ENCODE results near the gene CTSD. TPM values are rescaled to one million over a fixed set of nuclear protein-coding genes. Genes with fewer than 3 reads are reported as not detected.
"Not testable (repeated sequence)": the region's sequence is repeated elsewhere in the genome, so short reads cannot be mapped to it uniquely, and the experiment has no call there.

CTSD gene
- 1,063 and 1,119 TPM in 2 replicates for total RNA-seq (2014; rRNA removed; shearing (Covaris generic))

DNA sequence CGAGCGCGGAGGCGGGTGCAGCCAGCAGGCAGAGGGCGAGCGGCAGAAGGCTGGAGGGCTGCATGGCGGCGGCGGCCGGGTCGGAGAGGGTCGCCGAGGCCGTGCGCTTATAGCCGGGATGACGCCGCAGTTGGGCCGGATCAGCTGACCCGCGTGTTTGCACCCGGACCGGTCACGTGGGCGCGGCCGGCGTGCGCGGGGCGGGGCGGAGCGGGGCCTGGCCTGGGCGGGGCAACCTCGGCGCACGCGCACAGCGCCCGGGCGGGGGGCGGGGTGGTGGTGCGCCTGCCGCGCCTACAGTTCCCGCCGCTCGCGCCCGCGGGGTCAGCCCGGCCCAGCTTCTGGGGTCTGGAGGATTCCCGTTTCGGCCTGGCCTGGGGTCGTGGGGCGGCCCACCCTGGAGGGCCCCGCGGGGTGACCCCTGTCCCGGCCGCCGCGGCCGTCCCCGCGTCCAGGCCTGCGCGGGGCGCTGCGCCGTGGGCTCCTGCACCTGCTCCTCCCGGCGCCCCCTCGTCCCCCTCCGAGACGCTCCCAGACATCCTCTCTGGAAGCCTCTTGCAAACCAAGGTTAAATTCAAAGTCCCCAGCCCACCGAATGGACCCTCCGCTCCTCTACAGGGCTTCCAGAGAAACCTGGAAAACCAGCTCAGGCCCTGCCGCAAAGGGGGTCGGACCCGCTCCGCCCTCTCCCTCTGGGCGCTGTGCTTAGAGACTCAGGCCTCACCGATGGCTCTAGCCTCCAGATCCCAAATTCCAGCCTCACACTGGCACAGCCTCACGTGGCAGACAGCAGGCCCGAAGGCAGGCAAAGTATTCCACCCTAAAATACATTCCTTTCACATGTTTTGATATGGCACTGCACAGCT, at the start of gene CTSD:
Gene CTSD (minus strand): TSS at position 132 of the 866 bp plus-strand sequence. CDS start 68 bp downstream, at position 64.
- DNase-seq (ENCODE audit: low spot score), result peak; percentile 80

DNA sequence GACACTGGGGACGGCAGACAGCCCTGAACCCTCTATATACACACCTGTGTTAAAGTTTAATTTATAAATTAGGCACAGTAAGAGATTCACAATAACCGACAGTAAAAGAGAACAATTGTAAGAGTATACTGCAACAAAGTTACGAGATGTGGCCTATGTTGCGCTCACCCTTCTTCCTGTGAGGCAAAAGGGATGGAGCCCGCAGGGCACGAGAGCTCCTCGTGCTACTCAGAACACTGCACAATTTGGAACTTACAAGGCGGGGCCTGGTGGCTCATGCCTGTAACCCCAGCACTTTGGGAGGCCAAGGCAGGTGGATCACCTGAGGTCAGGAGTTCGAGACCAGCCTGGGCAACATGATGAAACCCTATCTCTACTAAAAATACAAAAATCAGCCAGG, 49.6 kb upstream of the CTSD start:
- not testable (repeated sequence) for DNase-seq (ENCODE audit: low spot score)

DNA sequence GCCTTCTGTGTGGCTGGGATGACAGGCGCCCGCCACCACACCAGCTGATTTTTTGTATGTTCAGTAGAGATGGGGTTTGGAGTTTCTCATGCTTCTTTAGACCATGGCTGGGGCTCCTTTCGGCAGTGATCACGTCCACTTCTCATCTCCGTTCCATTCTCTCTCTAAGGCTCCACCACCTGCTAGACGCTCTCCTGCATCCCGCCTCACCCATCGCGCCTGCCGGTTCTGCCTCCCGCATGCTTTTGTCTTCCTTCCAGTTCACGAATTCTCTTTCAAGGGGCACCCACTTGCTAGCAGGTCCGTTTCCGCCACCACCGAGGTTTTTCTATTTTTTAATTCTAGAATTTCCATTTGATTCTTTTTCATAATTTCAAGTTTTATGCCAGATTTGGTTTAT, 49.1 kb upstream of the CTSD start:
- no peak for DNase-seq (ENCODE audit: low spot score)

DNA sequence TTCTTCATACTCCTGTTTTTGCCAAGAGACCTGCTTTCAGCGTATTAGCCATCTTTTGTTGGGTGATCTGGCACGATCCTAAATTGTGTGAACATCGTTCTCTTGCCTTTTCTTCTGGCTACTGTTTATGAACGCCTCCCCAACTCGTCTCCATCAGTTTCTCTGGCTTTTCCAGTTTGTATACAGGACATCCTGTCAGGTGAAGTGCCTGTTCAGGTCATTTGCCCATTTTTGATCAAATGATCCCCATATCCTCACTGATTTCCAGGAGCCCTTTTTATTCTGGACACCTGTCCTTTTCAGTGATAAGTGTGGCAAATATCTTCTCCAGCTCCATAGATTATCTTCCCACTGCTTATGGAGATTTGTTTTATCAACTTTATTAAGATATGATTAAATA, 48.5 kb upstream of the CTSD start:
- no peak for DNase-seq (ENCODE audit: low spot score)

DNA sequence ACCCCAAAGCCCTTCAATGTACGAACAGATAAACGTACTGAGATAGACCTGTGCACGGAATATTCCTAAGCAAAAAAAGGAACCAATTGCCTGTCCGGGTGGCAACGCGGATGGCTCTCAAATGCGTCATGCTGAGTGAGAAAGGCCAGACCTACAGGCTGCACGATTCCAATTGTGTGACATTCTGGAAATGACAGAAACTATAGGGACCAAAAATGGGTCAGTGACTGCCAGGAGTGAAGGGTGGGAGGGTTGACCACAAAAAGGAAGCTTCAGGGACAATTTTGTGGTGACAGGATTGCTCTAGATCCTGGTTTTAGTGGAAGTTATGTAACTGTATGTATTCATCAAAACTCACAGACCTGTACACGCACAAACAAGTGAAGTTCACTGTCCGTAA, 47.0 kb upstream of the CTSD start:
- no peak for DNase-seq (ENCODE audit: low spot score)

DNA sequence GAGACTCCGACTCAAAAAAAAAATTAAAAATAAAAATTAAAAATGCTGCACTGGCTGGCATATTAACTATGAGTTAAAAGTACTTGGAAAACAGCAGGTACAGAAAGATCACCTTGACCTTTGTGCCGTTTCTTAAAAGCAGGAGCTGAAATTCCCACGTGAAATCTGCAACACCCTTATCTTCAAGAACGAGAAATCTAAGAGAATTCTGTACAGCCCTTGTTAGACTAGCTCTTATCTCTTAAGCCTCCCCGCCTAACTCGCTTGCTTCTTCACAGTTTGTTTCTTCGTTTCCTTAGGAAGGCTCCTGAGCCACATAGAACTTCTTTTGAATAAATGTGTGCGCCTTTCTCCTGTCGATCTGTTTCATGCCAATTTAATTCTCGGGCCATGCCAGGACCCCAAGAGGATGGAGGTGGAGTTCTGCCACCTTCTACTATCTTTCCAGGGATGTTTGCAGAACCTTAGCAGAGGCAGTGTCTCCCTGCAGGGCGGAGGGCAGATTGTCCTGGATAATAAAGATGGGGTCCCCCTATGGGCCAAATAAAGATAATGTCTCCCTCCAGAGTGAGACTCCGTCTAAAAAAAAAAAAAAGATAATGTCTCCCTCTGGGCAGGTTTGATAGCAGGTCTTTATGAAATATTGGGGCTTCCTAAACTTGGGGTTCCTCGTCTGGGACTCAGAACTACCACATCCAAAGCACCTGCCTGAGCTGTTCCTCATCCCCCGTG, 43.7 kb upstream of the CTSD start:
- peak; percentile 70 for DNase-seq (ENCODE audit: low spot score)

DNA sequence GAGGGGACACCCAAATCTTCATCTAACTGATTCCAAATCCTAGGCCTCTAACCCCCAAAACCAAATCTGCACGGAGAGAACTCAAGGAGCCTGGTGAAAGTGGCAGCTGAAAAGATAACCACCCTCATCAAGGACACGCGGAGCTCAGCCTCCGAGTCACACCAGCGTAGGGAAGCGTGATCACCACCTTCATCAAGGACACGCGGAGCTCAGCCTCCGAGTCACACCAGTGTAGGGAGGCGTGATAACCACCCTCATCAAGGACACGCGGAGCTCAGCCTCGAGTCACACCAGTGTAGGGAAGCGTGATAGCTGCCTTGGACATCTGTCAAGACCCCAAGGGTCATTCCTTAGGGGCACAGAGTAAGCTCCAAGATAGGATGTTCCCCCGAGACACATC, 41.8 kb upstream of the CTSD start:
- no peak for DNase-seq (ENCODE audit: low spot score)

DNA sequence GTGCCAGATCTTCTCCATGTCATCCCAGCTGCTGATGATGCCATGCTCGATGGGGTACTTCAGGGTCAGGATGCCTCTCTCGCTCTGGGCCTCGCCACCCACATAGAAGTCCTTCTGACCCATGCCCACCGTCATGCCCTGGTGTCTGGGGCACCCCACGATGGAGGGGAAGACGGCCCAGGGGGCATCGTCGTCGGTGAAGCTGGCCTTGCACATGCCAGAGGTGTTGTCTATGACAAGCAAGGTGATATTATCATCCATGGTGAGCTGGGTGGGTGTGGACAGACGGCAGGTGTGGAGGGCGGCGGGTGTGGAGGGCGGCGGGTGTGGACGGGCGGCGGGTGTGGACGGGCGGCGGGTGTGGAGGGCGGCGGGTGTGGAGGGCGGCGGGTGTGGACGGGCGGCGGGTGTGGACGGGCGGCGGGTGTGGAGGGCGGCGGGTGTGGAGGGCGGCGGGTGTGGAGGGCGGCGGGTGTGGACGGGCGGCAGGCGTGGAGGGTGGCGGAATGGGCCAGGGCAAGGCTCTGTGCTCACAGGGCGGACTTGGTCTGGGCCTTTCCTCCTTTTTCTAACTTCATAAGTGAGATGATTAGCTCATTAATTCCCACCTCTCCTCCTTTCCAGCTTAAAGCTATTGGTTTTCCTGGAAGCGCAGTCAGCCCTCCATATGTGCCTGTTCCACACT, 40.2 kb upstream of the CTSD start:
- not testable (repeated sequence) for DNase-seq (ENCODE audit: low spot score)

DNA sequence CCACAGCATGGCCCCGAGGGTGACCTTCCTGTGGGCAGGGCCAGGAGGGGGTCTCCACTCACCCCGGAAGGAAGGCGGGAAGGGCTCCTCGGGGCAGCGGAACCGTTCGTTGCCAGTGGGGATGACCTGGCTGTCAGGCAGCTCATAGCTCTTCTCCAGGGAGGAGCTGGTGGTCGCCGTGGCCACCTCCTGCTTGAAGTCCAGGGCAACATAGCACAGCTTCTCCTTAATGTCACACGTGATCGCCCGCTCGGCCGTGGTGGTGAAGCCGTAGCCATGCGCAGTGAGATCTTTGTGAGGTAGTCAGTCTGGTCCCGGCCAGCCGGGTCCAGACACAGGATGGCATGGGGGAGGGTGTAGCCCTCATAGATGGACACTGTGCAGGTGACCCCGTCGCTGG, 39.5 kb upstream of the CTSD start:
- no peak for DNase-seq (ENCODE audit: low spot score)

DNA sequence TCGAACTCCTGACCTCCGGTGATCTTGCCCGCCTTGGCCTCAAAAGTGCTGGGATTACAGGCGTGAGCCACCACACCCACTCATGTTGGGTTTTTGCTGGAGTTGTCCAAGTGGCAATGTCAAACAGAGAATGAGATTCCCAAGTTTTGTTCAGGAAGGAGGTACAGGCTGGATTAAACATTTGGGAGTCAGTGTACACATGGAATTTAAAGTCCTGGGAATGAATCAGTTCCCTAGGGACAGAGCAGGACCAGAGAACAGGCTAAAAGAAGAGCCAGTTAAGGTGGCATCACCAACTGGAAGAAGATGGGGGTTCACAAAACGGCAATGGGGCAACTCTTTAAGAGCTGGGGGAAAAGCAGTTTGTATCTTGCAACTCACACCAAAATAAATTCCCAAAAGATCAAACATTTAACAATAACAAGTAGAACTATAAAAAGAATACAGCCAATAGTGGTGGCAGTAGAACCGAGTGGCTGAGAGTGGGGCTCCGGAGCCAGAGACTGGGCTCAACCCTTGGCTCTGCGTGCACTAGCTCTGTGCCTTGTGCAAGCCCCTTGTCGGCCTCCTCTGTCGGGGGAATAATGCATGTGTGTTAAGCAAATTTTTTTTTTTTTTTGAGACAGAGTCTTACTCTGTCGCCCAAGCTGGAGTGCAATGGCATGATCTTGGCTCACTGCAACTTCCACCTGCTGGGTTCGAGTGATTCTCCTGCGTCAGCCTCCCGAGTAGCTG, 33.8 kb upstream of the CTSD start:
- DNase-seq (ENCODE audit: low spot score), result no peak

DNA sequence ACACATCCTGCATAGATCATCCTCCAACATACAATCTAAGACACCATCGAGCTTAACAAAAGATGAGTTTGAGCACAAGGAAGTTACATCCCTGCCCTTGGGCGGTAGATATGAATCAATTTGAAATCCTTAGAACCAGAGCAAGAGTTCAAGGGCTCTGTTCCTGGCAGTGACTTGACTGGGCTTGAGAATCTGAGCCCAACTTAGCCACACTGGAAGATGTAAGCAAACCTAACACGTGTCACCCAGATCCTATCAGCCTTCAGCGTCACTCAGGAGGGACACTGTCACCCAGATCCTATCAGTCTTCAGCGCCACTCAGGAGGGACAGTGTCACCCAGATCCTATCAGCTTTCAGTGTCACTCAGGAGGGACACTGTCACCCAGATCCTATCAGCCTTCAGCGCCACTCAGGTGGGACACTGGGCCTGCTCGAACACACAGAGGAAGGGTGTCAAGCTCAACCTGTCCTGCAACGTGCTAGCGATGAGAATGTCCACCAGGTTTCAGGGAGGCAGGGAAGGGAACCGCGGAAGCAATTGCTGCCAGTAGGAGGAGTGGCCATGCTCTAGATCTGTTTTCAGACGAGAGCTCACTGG, 32.8 kb upstream of the CTSD start:
- DNase-seq (ENCODE audit: low spot score), result peak; percentile 46

DNA sequence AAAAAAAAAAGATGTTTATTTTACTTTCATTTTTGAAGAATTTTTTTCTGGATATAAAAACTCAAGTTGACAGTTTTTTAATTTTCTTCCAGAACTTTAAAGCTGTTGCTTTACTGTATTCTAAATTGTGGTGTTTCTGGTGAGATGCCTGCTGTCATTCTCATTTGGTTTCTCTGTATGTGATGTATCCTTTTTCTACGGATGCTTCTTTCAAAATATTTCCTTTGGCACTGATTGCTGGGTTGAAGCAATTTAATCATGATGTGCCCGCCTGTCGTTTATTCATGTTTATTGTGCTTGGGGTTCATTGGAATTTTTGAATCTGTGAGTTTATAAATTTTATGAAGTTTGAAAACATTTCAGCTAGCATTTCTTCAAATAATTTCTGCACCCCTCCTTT, 29.4 kb upstream of the CTSD start:
- DNase-seq (ENCODE audit: low spot score), result no peak

DNA sequence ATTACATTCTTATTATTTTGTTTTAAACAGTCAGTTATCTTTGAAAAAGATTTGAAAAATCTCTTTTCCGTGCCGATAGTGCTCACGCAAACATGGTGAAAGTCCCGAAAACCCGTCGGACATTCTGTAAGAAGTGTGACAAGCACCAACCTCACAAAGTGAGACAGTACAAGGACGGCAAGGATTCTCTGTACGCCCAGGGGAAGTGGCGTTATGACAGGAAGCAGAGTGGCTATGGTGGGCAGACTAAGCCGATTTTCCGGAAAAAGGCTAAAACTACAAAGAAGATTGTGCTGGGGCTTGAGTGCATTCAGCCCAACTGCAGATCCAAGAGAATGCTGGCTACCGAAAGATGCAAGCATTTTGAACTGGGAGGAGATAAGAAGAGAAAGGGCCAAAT, 28.7 kb upstream of the CTSD start:
- no peak for DNase-seq (ENCODE audit: low spot score)

DNA sequence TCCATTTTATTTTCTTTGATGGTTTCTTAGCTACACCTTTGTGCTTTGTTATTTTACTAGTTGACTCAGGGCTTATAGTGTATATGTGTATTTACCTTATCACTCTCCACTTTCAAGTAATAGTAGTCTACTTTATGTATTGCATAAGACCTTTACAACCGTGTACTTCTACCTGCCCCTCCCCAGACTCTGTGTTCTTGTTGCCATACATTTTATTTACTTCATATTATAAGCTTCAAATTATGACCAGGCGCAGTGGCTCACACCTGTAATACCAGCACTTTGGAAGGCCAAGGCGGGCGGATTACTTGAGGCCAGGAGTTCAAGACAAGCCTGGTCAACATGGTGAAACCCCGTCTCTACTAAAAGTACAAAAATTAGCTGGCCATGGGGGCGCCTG, 28.2 kb upstream of the CTSD start:
- DNase-seq (ENCODE audit: low spot score), result no peak

DNA sequence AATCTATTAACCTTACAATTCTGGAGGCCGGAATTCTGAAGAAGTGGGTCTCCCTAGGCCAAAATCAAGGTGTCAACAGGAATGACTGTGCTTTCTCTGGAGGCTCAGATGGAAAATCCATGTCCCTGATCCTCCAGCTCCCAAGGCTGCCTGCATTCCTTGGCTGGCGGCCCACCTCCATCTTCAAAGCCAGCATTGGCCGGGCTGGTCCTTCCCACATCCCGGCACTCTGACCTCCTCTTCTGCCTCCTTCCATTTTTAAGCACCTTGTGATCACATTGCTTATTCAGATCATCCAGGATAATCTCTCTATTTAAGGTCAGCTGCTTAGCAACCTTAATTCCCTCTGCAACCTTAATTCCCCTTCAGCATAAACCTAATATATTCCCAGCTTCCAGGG, 22.7 kb upstream of the CTSD start:
- no peak for DNase-seq (ENCODE audit: low spot score)

DNA sequence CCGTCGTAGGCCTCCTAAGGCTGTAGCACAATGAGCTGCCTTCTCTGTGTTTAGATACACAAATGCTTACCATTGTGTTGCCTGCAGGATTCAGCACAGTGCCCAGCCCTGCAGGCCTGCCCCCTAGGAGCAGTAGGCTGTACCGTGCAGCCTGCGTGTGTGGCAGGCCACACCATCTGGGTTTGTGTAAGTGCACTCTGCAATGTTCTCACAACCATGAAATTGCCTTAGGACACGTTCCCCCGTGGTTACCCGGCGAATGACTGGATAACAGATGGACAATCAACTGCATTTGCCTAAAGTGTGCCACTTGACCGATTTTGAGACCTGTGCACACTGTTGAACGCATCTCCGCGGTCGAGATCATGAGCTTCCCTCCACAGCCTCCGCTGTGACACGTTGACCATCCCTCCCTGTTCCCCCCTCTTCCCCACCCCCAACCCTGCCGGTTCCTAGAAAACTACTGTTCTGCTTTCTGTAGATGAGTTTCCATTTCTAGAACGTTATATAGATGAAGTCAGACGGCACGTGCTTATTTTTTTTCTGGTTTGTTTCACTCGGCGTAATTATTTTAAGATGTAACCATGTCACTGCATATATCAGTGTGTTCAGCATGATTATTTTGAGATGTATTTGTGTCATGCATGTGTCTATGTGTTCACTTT, 22.2 kb upstream of the CTSD start:
- no peak for DNase-seq (ENCODE audit: low spot score)

DNA sequence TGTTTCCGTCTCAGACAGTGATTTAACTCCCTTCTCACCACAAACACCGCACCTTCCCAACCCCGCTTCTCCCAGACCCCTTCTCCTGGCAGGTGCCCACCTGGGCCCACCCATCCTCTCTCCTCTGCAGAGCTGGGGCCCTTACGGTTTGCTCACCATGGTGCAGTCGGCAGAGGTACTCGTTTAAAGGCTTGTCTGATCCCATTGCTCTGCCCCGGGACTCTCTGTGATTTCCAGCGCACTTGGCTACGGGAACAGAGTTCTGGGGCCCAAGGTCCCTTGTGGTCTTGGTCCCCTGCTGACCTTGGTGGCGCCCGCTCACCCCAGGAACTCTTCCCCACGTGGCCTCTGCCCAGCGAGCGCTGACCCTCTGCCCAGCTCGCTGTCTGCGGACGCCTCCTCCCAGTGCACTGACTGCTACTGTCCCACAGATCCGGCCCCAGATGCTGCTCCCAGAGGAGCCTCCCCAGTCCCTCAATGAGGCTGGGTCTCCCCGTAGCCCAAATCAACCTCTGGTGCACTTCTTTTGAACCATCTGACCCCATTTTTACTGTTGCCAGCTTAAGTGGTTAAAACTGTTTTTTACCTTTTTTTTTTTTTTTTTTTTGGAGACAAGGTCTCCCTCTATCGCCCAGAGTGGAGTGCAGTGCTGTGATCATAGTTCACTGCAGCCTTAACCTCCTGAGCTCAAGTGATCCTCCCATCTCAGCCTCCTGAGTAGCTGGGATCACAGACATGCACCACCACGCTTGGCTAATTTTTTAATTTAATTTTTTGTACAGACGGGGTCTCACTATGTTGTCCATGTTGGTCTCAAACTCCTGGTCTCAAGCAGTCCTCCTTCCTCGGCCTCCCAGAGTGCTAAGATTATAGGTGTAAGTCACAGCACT, 21.3 kb upstream of the CTSD start:
- no peak for DNase-seq (ENCODE audit: low spot score)

DNA sequence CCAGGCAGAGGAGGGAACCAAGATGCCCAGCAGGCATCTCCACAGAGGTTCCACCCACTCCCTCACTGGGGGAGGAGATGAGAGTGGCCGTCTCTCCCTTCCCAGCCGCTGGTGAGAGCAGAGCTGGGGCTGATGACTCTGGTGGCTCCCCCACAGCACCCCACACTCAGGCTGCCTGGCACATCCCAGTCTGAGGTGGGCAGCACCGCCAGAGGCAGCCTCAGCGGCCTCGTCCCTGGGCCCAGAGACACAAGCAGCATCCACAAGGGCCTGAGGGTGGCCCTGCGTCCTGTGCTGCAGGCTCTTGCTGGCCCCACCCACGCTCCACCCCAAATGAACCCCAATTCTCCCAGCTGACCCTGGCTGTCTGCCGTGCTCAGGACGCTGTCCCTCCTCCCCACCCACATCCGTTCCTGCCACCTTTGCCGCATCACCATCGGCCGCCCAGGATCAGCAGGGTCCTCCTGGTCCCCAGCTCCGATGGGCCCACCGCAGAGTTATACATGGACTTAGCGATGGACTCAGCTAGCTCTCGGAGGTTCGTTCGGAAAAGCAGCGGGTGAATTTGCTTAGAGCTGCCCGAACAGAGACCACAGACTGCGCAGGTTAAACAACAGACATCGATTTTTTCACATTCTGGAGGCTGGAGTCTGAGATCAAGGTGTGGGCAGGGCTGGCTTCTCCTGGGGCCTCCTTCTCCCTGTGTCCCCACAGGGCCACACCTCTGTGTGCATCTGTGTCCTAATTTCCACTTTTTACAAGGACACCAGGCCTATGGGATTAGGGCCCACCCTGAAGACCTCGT, 20.2 kb upstream of the CTSD start:
- peak; percentile 22 for DNase-seq (ENCODE audit: low spot score)

Measured in HT-29 (cell line).